ENCODE measurements around the gene PPIP5K1.

DNA sequence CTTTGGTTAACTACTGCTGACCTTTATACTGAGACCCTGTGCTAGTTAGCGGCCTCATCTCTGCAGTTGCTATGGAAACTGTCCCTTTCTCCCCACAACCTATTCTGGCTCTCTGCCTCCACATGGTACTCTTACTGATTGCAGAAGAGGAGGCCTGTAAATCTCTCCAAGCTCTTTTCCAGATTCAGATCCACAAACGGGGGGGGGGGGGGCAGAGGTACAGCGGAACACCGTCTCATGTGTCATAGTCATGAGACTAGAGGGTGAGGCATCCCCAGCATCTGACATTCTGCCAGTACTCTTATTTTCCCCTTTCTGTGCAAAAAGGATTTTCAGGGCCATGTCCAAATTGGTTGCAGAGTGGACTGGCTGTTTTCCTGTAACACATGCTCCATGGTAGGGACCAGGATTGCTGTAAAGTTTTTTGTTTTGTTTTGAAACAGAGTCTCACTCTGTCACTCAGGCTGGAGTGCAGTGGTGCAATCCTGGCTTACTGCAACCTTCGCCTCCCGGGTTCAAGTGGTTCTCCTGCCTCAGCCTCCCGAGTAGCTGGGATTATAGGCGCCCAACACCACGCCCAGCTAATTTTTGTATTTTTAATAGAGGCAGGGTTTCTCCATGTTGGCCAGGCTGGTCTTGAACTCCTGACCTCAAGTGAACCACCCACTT is 80.9 kb downstream of the PPIP5K1 start:
- TF ChIP-seq, protein P1, sequence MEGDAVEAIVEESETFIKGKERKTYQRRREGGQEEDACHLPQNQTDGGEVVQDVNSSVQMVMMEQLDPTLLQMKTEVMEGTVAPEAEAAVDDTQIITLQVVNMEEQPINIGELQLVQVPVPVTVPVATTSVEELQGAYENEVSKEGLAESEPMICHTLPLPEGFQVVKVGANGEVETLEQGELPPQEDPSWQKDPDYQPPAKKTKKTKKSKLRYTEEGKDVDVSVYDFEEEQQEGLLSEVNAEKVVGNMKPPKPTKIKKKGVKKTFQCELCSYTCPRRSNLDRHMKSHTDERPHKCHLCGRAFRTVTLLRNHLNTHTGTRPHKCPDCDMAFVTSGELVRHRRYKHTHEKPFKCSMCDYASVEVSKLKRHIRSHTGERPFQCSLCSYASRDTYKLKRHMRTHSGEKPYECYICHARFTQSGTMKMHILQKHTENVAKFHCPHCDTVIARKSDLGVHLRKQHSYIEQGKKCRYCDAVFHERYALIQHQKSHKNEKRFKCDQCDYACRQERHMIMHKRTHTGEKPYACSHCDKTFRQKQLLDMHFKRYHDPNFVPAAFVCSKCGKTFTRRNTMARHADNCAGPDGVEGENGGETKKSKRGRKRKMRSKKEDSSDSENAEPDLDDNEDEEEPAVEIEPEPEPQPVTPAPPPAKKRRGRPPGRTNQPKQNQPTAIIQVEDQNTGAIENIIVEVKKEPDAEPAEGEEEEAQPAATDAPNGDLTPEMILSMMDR (IDR thresholded peaks at IDR 0.05) = no peak
- no peak for TF ChIP-seq EP300 (IDR thresholded peaks at IDR 0.05)
